Panc1 (cell line): ENCODE measurements around the gene MEX3A. TPM values are rescaled to one million over a fixed set of nuclear protein-coding genes. Genes with fewer than 3 reads are reported as not detected.

ENCODE experiments used
- ATAC-seq: fragments of 200-7000 bp; cut with Tn5 transposase; 2 replicates; pipeline ENCODE4 v1.9.1; 2020; ENCODE audit warnings: mild to moderate bottlenecking, moderate library complexity
- BruUV-seq: library from RNA; stranded (reverse); fragments of 400-500 nt; replicated peaks from 2 replicates; lab custom pipeline; 2021; lab: Mats Ljungman, UMichigan
- CTCF ChIA-PET: fragments of 300-600 bp; sonication (Branson Sonifier 250); formaldehyde crosslinking; loops from one replicate; lab custom pipeline; 2022; ENCODE audit warnings: antibody characterized with exemption; lab: Charles Lee
- POLR2A ChIA-PET: fragments of 300-600 bp; sonication (Branson Sonifier 250); formaldehyde crosslinking; loops from one replicate; lab custom pipeline; 2022; ENCODE audit warnings: antibody characterized with exemption; lab: Charles Lee
- DNase-seq: peaks from one replicate; pipeline ENCODE4 v3.0.0-alpha.2; 2010; ENCODE audit warnings: low read depth, low spot score
- H3K27ac ChIP-seq: 2 replicates; pipeline ENCODE4 v1.5.1; 2011; ENCODE audit warnings: mild to moderate bottlenecking, low read length, inconsistent platforms
- H3K27me3 ChIP-seq: fragments of 200-500 bp; sonication (Bioruptor generic); 2 replicates; pipeline ENCODE4 v1.6.0; 2014; ENCODE audit warnings: low read length, inconsistent platforms; ENCODE audit not compliant: control insufficient read depth, insufficient read depth
- H3K36me3 ChIP-seq: fragments of 200-500 bp; sonication (Bioruptor generic); 2 replicates; pipeline ENCODE4 v1.5.1; 2014; ENCODE audit warnings: inconsistent platforms, mild to moderate bottlenecking, low read length, moderate library complexity; ENCODE audit not compliant: control insufficient read depth, insufficient read depth
- H3K4me1 ChIP-seq: 2 replicates; pipeline ENCODE4 v1.5.1; 2011; ENCODE audit warnings: inconsistent platforms, mild to moderate bottlenecking, low read length, moderate library complexity; ENCODE audit not compliant: control insufficient read depth, insufficient read depth
- H3K4me3 ChIP-seq, 2 experiments: 2 replicates each; pipeline ENCODE4 v1.5.1; 2011 to 2012; ENCODE audit warnings: low read depth in 2 of 2, low read length in 2 of 2, mild to moderate bottlenecking in 2 of 2, inconsistent platforms in 1 of 2, moderate library complexity in 1 of 2
- H3K9me3 ChIP-seq: fragments of 200-500 bp; sonication (Bioruptor generic); 2 replicates; pipeline ENCODE4 v1.5.1; 2014; ENCODE audit warnings: low read depth, mild to moderate bottlenecking, inconsistent platforms, low read length, moderate library complexity; ENCODE audit not compliant: control insufficient read depth, insufficient read depth
- POLR2AphosphoS5 ChIP-seq: IDR thresholded peaks from 2 replicates; pipeline ENCODE4 v1.6.1; 2012; ENCODE audit warnings: mild to moderate bottlenecking, low read depth, low read length, moderate library complexity
- SIN3A ChIP-seq: IDR thresholded peaks from 2 replicates; pipeline ENCODE4 v1.6.1; 2012; ENCODE audit warnings: low read depth, mild to moderate bottlenecking, low read length, moderate library complexity, borderline replicate concordance; ENCODE audit not compliant: insufficient read depth
- TCF7L2 ChIP-seq: IDR thresholded peaks from 2 replicates; pipeline ENCODE4 v1.6.1; 2011; ENCODE audit warnings: mild to moderate bottlenecking, low read depth, low read length, inconsistent platforms
- in situ Hi-C: cut with HindIII; loops from 2 replicates; pipeline ENCODE4 v1.10.0; 2016; ENCODE audit warnings: low sequenced_read_pairs, low pct_unique_long_range_greater_than_20kb
- intact Hi-C: fragments of 100-400 bp; cut with micrococcal nuclease; formaldehyde crosslinking; loops from one replicate; pipeline ENCODE4 v1.10.0; 2022; ENCODE audit not compliant: unreplicated experiment
- total RNA-seq: library from RNA; stranded (reverse); gene quantifications from one replicate; pipeline ENCODE4 v1.2.1, GENCODE V29; 2021; ENCODE audit not compliant: unreplicated experiment
- TF ChIP-seq, protein P1 (sequence below): fragments of 450-650 bp; IDR thresholded peaks from 2 replicates; pipeline ENCODE4 v1.5.1; 2017; ENCODE audit warnings: mild to moderate bottlenecking
- TF ChIP-seq, protein P2 (sequence below), 2 experiments: IDR thresholded peaks; 2 replicates each; pipeline ENCODE4 v1.6.1; 2011 to 2012; ENCODE audit warnings: low read depth in 2 of 2, control low read depth in 1 of 2, low read length in 1 of 2, mild to moderate bottlenecking in 1 of 2, moderate library complexity in 1 of 2; ENCODE audit not compliant: insufficient read depth in 1 of 2

The MEX3A gene
- total RNA-seq, 1 experiment from 2014 or later = 15.8 TPM

DNA sequence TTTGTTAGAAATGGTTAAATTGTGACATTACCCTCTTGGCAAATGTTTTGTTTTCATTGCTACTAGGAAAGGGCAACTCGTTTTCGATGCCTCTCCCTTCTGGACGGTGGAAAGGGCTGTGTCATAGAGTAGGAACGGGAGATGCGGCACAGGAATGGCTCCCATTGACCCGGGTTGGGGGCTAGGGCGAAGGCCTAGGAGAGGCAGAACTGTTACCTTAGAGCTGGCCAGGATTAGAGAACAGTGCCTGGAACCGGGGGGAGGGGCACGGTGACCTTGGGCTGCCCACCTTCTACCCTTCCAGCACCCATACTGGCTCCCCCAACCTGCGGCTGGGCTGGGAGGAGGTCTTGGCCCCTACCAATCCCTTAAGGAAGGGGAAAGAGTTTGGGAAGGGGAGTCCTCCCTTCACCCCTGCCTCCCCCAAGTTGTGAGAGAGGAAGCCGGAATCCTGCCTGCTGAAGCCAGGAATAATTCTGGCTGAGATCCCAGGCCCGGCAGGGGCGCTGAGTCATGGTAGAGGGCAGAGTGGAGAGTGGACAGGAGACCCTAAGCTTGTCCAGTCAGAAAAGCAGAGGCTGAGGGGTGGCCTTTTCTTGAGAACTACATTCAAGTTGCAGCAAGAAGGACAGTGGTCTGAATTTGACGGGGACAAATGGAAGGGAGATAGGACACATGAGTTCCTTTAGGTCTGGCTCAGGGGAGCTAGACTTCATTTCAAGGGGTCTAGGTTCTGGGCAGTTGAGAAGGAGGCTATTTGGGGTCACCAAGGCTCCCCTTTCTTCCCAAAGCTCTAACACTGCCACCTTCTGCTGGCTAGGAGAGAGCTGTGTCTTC, 40.5 kb upstream of the MEX3A start:
- ATAC-seq (peak; percentile 49), DNase-seq (peak; percentile 87)

DNA sequence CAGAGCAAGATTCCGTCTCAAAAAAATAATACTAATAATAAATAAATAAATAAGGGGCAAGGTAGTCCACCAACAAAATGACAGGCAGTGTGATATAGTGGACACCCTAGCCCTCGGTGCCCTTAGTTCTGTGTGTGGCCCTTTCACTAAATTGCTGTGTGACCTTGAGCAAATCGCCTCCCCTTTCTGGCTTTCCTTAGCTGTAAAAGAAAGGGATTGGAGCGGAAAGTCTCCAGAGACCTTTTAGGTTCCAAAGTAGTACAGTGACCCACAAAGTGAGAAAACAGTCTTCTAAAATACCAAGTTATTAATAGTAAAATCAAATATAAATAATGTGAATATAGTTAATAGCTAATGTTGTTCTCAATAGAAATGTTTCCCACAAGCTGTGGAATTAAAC, 39.8 kb upstream of the MEX3A start:
- peaks cover 84% of the 10 kb centered on the region for H3K4me1 ChIP-seq
- TF ChIP-seq POLR2AphosphoS5 = no peak
- TF ChIP-seq SIN3A = no peak
- TF ChIP-seq, protein P1, sequence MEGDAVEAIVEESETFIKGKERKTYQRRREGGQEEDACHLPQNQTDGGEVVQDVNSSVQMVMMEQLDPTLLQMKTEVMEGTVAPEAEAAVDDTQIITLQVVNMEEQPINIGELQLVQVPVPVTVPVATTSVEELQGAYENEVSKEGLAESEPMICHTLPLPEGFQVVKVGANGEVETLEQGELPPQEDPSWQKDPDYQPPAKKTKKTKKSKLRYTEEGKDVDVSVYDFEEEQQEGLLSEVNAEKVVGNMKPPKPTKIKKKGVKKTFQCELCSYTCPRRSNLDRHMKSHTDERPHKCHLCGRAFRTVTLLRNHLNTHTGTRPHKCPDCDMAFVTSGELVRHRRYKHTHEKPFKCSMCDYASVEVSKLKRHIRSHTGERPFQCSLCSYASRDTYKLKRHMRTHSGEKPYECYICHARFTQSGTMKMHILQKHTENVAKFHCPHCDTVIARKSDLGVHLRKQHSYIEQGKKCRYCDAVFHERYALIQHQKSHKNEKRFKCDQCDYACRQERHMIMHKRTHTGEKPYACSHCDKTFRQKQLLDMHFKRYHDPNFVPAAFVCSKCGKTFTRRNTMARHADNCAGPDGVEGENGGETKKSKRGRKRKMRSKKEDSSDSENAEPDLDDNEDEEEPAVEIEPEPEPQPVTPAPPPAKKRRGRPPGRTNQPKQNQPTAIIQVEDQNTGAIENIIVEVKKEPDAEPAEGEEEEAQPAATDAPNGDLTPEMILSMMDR = no peak
- no peak for TF ChIP-seq TCF7L2
- TF ChIP-seq, protein P2, sequence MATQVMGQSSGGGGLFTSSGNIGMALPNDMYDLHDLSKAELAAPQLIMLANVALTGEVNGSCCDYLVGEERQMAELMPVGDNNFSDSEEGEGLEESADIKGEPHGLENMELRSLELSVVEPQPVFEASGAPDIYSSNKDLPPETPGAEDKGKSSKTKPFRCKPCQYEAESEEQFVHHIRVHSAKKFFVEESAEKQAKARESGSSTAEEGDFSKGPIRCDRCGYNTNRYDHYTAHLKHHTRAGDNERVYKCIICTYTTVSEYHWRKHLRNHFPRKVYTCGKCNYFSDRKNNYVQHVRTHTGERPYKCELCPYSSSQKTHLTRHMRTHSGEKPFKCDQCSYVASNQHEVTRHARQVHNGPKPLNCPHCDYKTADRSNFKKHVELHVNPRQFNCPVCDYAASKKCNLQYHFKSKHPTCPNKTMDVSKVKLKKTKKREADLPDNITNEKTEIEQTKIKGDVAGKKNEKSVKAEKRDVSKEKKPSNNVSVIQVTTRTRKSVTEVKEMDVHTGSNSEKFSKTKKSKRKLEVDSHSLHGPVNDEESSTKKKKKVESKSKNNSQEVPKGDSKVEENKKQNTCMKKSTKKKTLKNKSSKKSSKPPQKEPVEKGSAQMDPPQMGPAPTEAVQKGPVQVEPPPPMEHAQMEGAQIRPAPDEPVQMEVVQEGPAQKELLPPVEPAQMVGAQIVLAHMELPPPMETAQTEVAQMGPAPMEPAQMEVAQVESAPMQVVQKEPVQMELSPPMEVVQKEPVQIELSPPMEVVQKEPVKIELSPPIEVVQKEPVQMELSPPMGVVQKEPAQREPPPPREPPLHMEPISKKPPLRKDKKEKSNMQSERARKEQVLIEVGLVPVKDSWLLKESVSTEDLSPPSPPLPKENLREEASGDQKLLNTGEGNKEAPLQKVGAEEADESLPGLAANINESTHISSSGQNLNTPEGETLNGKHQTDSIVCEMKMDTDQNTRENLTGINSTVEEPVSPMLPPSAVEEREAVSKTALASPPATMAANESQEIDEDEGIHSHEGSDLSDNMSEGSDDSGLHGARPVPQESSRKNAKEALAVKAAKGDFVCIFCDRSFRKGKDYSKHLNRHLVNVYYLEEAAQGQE (IDR thresholded peaks at IDR 0.05; ENCODE audit: insufficient read depth in 1 of 2, low read depth in 2 of 2, low read length in 1 of 2) = no peak
- no peaks in the 10 kb centered on the region for H3K27me3 ChIP-seq
- DNase-seq (no peak), ATAC-seq (no peak)
- peak overlapping the region; percentile 95 for H3K27ac ChIP-seq
- peaks cover 2% of the 10 kb centered on the region; the same call in 1 of the 2 replicates for H3K36me3 ChIP-seq
- H3K4me3 ChIP-seq = peak overlapping the region; percentile 19 to 58
- CTCF ChIA-PET = interaction anchor here (1.0 kb wide), 1 partner anchor 103 kb away, joined by 3 read pairs; no protein-coding TSS in a partner anchor
- in situ Hi-C loops (no loop called here), intact Hi-C loops (no loop called here)
- no peaks in the 10 kb centered on the region for H3K9me3 ChIP-seq
- POLR2A ChIA-PET = no interaction called here
- BruUV-seq = no TSS peak

More for the DNA sequence above, 40.5 kb upstream of the MEX3A start:
- Histone ChIP-seq H3K9me3 (no peaks in the 10 kb centered on the region), H3K27ac (peak overlapping the region; percentile 95), H3K4me3 (peak overlapping the region; percentile 19 to 58), H3K36me3 (peaks cover 2% of the 10 kb centered on the region; the same call in 1 of the 2 replicates), H3K4me1 (peaks cover 90% of the 10 kb centered on the region), H3K27me3 (no peaks in the 10 kb centered on the region)
- in situ Hi-C loops = no loop called here
- intact Hi-C loops = no loop called here
- POLR2A ChIA-PET = interaction anchor here (0.5 to 0.9 kb wide), 2 partner anchors 11 to 18 kb away, joined by 3 to 7 read pairs; no protein-coding TSS in a partner anchor
- CTCF ChIA-PET = interaction anchor here (0.6 to 1.1 kb wide), 4 partner anchors 24 to 102 kb away, joined by 3 to 7 read pairs (median 4); no protein-coding TSS in a partner anchor
- no TSS peak for BruUV-seq
- TF ChIP-seq, protein P2 (IDR thresholded peaks at IDR 0.05; ENCODE audit: insufficient read depth in 1 of 2, low read depth in 2 of 2, low read length in 1 of 2) = no peak
- TF ChIP-seq POLR2AphosphoS5 = peak; percentile 58; the same call in 1 of the 2 replicates
